ENCODE data around the gene SAXO1.

DNA sequence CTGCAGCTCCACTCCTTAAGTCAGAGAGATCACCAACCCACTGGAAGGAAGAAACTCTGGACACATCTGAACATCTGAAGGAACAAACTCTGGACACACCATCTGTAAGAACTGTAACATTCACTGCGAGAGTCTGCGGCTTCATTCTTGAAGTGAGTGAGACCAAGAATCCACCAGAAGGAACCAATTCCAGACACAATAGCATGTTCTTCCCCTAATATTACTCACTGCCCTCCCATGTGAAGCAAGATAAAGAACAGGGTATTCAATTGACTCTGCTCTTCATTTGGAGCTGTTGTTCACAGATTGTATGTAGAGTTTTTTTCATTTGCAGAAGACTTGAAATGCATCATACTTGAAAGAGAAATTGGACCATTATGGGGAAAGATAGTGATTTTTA lies 10.8 kb downstream of the SAXO1 start:
- TF ChIP-seq POLR2A (IDR thresholded peaks at IDR 0.05; ENCODE audit: low read length) (no peak), GATA1 (IDR thresholded peaks at IDR 0.05; ENCODE audit: low read depth, low read length) (no peak)

Data from erythroblast (primary cell).